HCT116 (cell line): ENCODE data around the gene ADPRHL1. TPM values are rescaled to one million over a fixed set of nuclear protein-coding genes. Genes with fewer than 3 reads are reported as not detected.

ENCODE experiments used
- ATAC-seq: fragments of 200-7000 bp; cut with Tn5 transposase; 2 replicates; pipeline ENCODE4 v1.9.1; 2020; ENCODE audit warnings: mild to moderate bottlenecking, moderate library complexity
- BruUV-seq: library from RNA; stranded (reverse); fragments of 400-500 nt; replicated peaks from 2 replicates; lab custom pipeline; 2021; lab: Mats Ljungman, UMichigan
- CTCF ChIA-PET: fragments of 300-600 bp; sonication (Branson Sonifier 250); formaldehyde crosslinking; loops from one replicate; lab custom pipeline; 2021; ENCODE audit warnings: antibody characterized with exemption; lab: Charles Lee
- POLR2A ChIA-PET: fragments of 300-600, 350-600 bp; sonication (Branson Sonifier 250); formaldehyde crosslinking; loops from one replicate; lab custom pipeline; 2021; ENCODE audit warnings: antibody characterized with exemption; lab: Charles Lee
- RAD21 ChIA-PET, 2 experiments: fragments of 300-600 bp; sonication (Branson Sonifier 250); formaldehyde crosslinking; loops; one replicate each; lab custom pipeline; 2023; ENCODE audit warnings: low total read pairs in 2 of 2; ENCODE audit not compliant: uncharacterized antibody in 2 of 2, unreplicated experiment in 2 of 2, low non-redundant PET in 1 of 2; lab: Charles Lee
- DNase-seq: peaks from one replicate; pipeline ENCODE4 v3.0.0-alpha.2; 2010; ENCODE audit warnings: low read depth, low spot score
- H2AFZ ChIP-seq: fragments of 200-600 bp; shearing (Covaris generic), sonication (generic); 2 replicates; pipeline ENCODE4 v1.6.1; 2017; ENCODE audit warnings: low read depth, mixed run types, mixed read lengths, antibody characterized with exemption, low read length; ENCODE audit not compliant: poor library complexity, severe bottlenecking
- H3K27ac ChIP-seq: 2 replicates; pipeline ENCODE4 v1.5.1; 2012; ENCODE audit warnings: low read depth, low read length
- H3K27me3 ChIP-seq: fragments of 200-600 bp; sonication (generic); 2 replicates; pipeline ENCODE4 v1.6.1; 2016; ENCODE audit warnings: mixed run types, low read length, mixed read lengths; ENCODE audit not compliant: insufficient read depth
- H3K36me3 ChIP-seq, 2 experiments: fragments of 200-500 bp in 1 of 2; fragments of 200-600 bp in 1 of 2; sonication (Bioruptor generic) in 1 of 2; sonication (generic) in 1 of 2; 2 replicates each; pipeline versions ENCODE4 v1.5.1 to v1.6.1; 2014 to 2016; ENCODE audit warnings: low read length in 2 of 2, inconsistent platforms in 1 of 2, mixed read lengths in 1 of 2, mixed run types in 1 of 2; ENCODE audit not compliant: insufficient read depth in 2 of 2, control insufficient read depth in 1 of 2
- H3K4me1 ChIP-seq, 2 experiments: fragments of 200-600 bp in 1 of 2; sonication (generic) in 1 of 2; 2 replicates each; pipeline versions ENCODE4 v1.5.1 to v1.6.1; 2012 to 2017; ENCODE audit warnings: low read length in 2 of 2, inconsistent platforms in 1 of 2, mild to moderate bottlenecking in 1 of 2, mixed read lengths in 1 of 2, mixed run types in 1 of 2, moderate library complexity in 1 of 2; ENCODE audit not compliant: insufficient read depth in 2 of 2, control insufficient read depth in 1 of 2
- H3K4me2 ChIP-seq: fragments of 200-600 bp; sonication (generic); 2 replicates; pipeline ENCODE4 v1.6.1; 2017; ENCODE audit warnings: mixed run types, low read length, mixed read lengths
- H3K4me3 ChIP-seq, 2 experiments: fragments of 200-600 bp in 1 of 2; sonication (generic) in 1 of 2; replicated peaks in 1 of 2; 2 replicates each; pipeline ENCODE4 v1.5.1; 2011 to 2016; ENCODE audit warnings: low read length in 2 of 2, control low read depth in 1 of 2, low read depth in 1 of 2, mild to moderate bottlenecking in 1 of 2, mixed read lengths in 1 of 2, mixed run types in 1 of 2
- H3K79me2 ChIP-seq: fragments of 200-600 bp; sonication (generic); 2 replicates; pipeline ENCODE4 v1.6.1; 2017; ENCODE audit warnings: mild to moderate bottlenecking, mixed run types, low read length, moderate library complexity, mixed read lengths; ENCODE audit not compliant: insufficient read depth
- H3K9ac ChIP-seq: fragments of 200-600 bp; sonication (generic); 2 replicates; pipeline ENCODE4 v1.6.1; 2016; ENCODE audit warnings: low read length, mixed read lengths
- H3K9me2 ChIP-seq: fragments of 200-600 bp; sonication (generic), shearing (Covaris generic); 2 replicates; pipeline ENCODE4 v1.6.1; 2017; ENCODE audit warnings: mixed run types, mild to moderate bottlenecking, moderate library complexity; ENCODE audit not compliant: insufficient read depth
- H3K9me3 ChIP-seq, 2 experiments: fragments of 200-500 bp in 1 of 2; fragments of 200-600 bp in 1 of 2; sonication (Bioruptor generic) in 1 of 2; sonication (generic) in 1 of 2; 2 replicates each; pipeline ENCODE4 v1.6.1; 2014 to 2017; ENCODE audit warnings: low read length in 2 of 2, mixed read lengths in 2 of 2, inconsistent platforms in 1 of 2, low read depth in 1 of 2, mild to moderate bottlenecking in 1 of 2, mixed run types in 1 of 2, moderate library complexity in 1 of 2; ENCODE audit not compliant: control insufficient read depth in 1 of 2, insufficient read depth in 1 of 2
- H4K20me1 ChIP-seq: fragments of 200-600 bp; sonication (generic), shearing (Covaris generic); 2 replicates; pipeline ENCODE4 v1.6.1; 2017; ENCODE audit warnings: mixed run types, mild to moderate bottlenecking, moderate library complexity; ENCODE audit not compliant: insufficient read depth
- CBX3 ChIP-seq: IDR thresholded peaks from 2 replicates; pipeline ENCODE4 v1.6.1; 2012; ENCODE audit warnings: low read depth
- CEBPB ChIP-seq: IDR thresholded peaks from 2 replicates; pipeline ENCODE4 v1.6.1; 2012; ENCODE audit warnings: low read depth
- EZH2 ChIP-seq: fragments of 200-600 bp; sonication (generic); IDR thresholded peaks from 2 replicates; pipeline ENCODE4 v1.6.1; 2017; ENCODE audit warnings: antibody characterized with exemption, mixed run types
- EZH2phosphoT487 ChIP-seq: fragments of 200-600 bp; IDR thresholded peaks from 2 replicates; pipeline ENCODE4 v1.6.1; 2018; ENCODE audit warnings: antibody characterized with exemption, borderline replicate concordance
- FOSL1 ChIP-seq: IDR thresholded peaks from 2 replicates; pipeline ENCODE4 v1.6.1; 2012; ENCODE audit warnings: low read depth
- JUND ChIP-seq: IDR thresholded peaks from 2 replicates; pipeline ENCODE4 v1.6.1; 2012
- POLR2A ChIP-seq: IDR thresholded peaks from 2 replicates; pipeline ENCODE4 v1.7.0; 2011; ENCODE audit warnings: borderline replicate concordance; ENCODE audit not compliant: insufficient read depth, insufficient read length; ENCODE audit errors: extremely low read depth
- POLR2AphosphoS5 ChIP-seq: IDR thresholded peaks from 2 replicates; pipeline ENCODE4 v1.6.1; 2011; ENCODE audit warnings: mild to moderate bottlenecking, low read depth, low read length, moderate library complexity
- SIN3A ChIP-seq: IDR thresholded peaks from 2 replicates; pipeline ENCODE4 v1.6.1; 2012; ENCODE audit warnings: low read depth
- SP1 ChIP-seq: IDR thresholded peaks from 2 replicates; pipeline ENCODE4 v1.6.1; 2012; ENCODE audit warnings: low read depth
- SRF ChIP-seq: IDR thresholded peaks from 2 replicates; pipeline ENCODE4 v1.6.1; 2012; ENCODE audit warnings: low read depth
- TCF7L2 ChIP-seq: IDR thresholded peaks from 2 replicates; pipeline ENCODE4 v1.7.0; 2011; ENCODE audit warnings: borderline replicate concordance, inconsistent platforms; ENCODE audit not compliant: insufficient read depth, insufficient read length; ENCODE audit errors: extremely low read depth
- YY1 ChIP-seq: IDR thresholded peaks from 2 replicates; pipeline ENCODE4 v1.6.1; 2011; ENCODE audit warnings: low read length, low read depth, moderate library complexity, mild to moderate bottlenecking; ENCODE audit not compliant: insufficient replicate concordance; ENCODE audit errors: extremely low read depth
- ZBTB33 ChIP-seq: IDR thresholded peaks from 2 replicates; pipeline ENCODE4 v1.6.1; 2011; ENCODE audit warnings: mild to moderate bottlenecking, low read length, moderate library complexity; ENCODE audit not compliant: insufficient replicate concordance; ENCODE audit errors: extremely low read depth
- ZFX ChIP-seq: fragments of 450-650 bp; IDR thresholded peaks from 2 replicates; pipeline ENCODE4 v1.6.1; 2017
- ZNF274 ChIP-seq: fragments of 200-500 bp; sonication (Bioruptor generic); IDR thresholded peaks from 2 replicates; pipeline ENCODE4 v1.6.1; 2014; ENCODE audit warnings: mild to moderate bottlenecking, low read depth, low read length, inconsistent platforms
- intact Hi-C: fragments of 100-400 bp; cut with micrococcal nuclease; formaldehyde crosslinking; loops from 2 replicates; pipeline ENCODE4 v1.10.0; 2022
- total RNA-seq: library from RNA; stranded (reverse); gene quantifications from one replicate; pipeline ENCODE4 v1.2.1, GENCODE V29; 2021; ENCODE audit not compliant: unreplicated experiment
- TF ChIP-seq, protein P1 (sequence below): IDR thresholded peaks from 2 replicates; pipeline ENCODE4 v1.6.1; 2012
- TF ChIP-seq, protein P2 (sequence below), 3 experiments: fragments of 200-600 bp in 1 of 3; sonication (generic) in 1 of 3; IDR thresholded peaks in 2 of 3; conservative IDR thresholded peaks in 1 of 3; 2 replicates each; pipeline ENCODE4 v1.5.1; 2012 to 2017; ENCODE audit warnings: low read depth in 2 of 3, low read length in 2 of 3, antibody characterized with exemption in 1 of 3, borderline replicate concordance in 1 of 3, control low read depth in 1 of 3, mild to moderate bottlenecking in 1 of 3, mixed read lengths in 1 of 3, mixed run types in 1 of 3, moderate library complexity in 1 of 3; ENCODE audit not compliant: insufficient read depth in 1 of 3
- TF ChIP-seq, protein P3 (sequence below): IDR thresholded peaks from 2 replicates; pipeline ENCODE4 v1.6.1; 2012; ENCODE audit warnings: low read depth

The ADPRHL1 gene
- total RNA-seq, 1 experiment from 2014 or later: 12.6 TPM

DNA sequence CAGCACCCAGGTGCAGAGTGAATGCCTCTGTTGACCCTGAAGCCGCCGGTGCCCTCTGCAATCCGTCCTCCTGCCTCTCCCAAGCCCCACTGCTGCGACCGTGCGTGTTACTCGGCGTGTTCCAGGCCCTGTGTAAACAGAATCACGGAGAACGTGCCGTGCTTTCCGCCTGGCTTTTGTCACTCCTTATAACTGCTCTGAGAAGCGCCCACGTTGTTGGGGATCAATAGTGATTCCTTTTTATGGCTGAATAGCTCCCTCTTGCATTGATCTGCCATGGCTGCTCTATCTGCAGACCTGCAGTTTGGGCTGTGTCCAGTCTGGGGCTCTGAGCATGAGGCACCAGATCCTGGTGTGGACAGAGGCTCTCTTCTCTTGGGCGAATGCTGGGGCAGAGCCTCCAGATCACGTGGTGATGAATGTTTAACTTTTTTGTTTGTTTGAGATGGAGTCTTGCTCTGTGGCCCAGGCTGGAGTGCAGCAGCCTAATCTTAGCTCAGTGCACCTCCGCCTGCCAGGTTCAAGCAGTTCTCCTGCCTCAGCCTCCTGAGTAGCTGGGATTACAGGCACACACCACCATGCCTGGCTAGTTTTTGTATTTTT, 15.8 kb downstream of the ADPRHL1 start:
- no peak overlapping the region for H2AFZ ChIP-seq
- H3K9me3 ChIP-seq: peaks cover 0 to 1% of the 10 kb centered on the region in 2 experiments; a peak in 1 of 4 replicates
- H3K4me1 ChIP-seq: no peaks in the 10 kb centered on the region
- no peak for ATAC-seq
- no peak for DNase-seq
- POLR2A ChIA-PET: no interaction called here
- BruUV-seq: no TSS peak
- H3K36me3 ChIP-seq: no peaks in the 10 kb centered on the region
- TF ChIP-seq ZFX (no peak), ZNF274 (no peak), POLR2AphosphoS5 (no peak), YY1 (no peak), SIN3A (no peak), POLR2A (no peak), SP1 (no peak), EZH2 (no peak), SRF (no peak), CEBPB (no peak), EZH2phosphoT487 (no peak), CBX3 (no peak), JUND (no peak), ZBTB33 (no peak), FOSL1 (no peak), TCF7L2 (no peak)
- TF ChIP-seq, protein P1, sequence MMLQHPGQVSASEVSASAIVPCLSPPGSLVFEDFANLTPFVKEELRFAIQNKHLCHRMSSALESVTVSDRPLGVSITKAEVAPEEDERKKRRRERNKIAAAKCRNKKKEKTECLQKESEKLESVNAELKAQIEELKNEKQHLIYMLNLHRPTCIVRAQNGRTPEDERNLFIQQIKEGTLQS: no peak
- TF ChIP-seq, protein P2, sequence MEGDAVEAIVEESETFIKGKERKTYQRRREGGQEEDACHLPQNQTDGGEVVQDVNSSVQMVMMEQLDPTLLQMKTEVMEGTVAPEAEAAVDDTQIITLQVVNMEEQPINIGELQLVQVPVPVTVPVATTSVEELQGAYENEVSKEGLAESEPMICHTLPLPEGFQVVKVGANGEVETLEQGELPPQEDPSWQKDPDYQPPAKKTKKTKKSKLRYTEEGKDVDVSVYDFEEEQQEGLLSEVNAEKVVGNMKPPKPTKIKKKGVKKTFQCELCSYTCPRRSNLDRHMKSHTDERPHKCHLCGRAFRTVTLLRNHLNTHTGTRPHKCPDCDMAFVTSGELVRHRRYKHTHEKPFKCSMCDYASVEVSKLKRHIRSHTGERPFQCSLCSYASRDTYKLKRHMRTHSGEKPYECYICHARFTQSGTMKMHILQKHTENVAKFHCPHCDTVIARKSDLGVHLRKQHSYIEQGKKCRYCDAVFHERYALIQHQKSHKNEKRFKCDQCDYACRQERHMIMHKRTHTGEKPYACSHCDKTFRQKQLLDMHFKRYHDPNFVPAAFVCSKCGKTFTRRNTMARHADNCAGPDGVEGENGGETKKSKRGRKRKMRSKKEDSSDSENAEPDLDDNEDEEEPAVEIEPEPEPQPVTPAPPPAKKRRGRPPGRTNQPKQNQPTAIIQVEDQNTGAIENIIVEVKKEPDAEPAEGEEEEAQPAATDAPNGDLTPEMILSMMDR (IDR thresholded peaks at IDR 0.05 in 2 of 3, conservative IDR thresholded peaks at IDR 0.05 in 1 of 3; ENCODE audit: borderline replicate concordance in 1 of 3, insufficient read depth in 1 of 3, low read depth in 2 of 3, low read length in 2 of 3): no peak
- TF ChIP-seq, protein P3, sequence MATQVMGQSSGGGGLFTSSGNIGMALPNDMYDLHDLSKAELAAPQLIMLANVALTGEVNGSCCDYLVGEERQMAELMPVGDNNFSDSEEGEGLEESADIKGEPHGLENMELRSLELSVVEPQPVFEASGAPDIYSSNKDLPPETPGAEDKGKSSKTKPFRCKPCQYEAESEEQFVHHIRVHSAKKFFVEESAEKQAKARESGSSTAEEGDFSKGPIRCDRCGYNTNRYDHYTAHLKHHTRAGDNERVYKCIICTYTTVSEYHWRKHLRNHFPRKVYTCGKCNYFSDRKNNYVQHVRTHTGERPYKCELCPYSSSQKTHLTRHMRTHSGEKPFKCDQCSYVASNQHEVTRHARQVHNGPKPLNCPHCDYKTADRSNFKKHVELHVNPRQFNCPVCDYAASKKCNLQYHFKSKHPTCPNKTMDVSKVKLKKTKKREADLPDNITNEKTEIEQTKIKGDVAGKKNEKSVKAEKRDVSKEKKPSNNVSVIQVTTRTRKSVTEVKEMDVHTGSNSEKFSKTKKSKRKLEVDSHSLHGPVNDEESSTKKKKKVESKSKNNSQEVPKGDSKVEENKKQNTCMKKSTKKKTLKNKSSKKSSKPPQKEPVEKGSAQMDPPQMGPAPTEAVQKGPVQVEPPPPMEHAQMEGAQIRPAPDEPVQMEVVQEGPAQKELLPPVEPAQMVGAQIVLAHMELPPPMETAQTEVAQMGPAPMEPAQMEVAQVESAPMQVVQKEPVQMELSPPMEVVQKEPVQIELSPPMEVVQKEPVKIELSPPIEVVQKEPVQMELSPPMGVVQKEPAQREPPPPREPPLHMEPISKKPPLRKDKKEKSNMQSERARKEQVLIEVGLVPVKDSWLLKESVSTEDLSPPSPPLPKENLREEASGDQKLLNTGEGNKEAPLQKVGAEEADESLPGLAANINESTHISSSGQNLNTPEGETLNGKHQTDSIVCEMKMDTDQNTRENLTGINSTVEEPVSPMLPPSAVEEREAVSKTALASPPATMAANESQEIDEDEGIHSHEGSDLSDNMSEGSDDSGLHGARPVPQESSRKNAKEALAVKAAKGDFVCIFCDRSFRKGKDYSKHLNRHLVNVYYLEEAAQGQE: no peak
- RAD21 ChIA-PET: no interaction called here
- H3K27me3 ChIP-seq: no peaks in the 10 kb centered on the region
- no peak overlapping the region for H3K4me3 ChIP-seq
- no peak overlapping the region for H3K9ac ChIP-seq
- H3K79me2 ChIP-seq: no peaks in the 10 kb centered on the region
- no peak overlapping the region for H3K4me2 ChIP-seq
- CTCF ChIA-PET: no interaction called here
- no peak overlapping the region for H3K27ac ChIP-seq
- no peaks in the 10 kb centered on the region for H4K20me1 ChIP-seq
- intact Hi-C loops: no loop called here
- no peaks in the 10 kb centered on the region for H3K9me2 ChIP-seq
